Measurements from ENCODE around the gene PALS1.
"Not testable (repeated sequence)": the region's sequence is repeated elsewhere in the genome, so short reads cannot be mapped to it uniquely, and the experiment has no call there.

Gene PALS1

GRCh38 chr14:67268426-67269150, 27.4 kb downstream of the PALS1 start:
- H3K4me3 ChIP-seq (ENCODE audit: low read length) = no peak overlapping the region

GRCh38 chr14:67269298-67270060, 28.2 kb downstream of the PALS1 start:
- no peak for TF ChIP-seq CTCF (IDR thresholded peaks at IDR 0.05; ENCODE audit: insufficient read depth, low read depth, low read length, missing control alignments)
- DNase-seq (ENCODE audit: low read depth) = no peak
- no peak overlapping the region for H3K4me3 ChIP-seq (ENCODE audit: low read length)

More at GRCh38 chr14:67268426-67269150, 27.4 kb downstream of the PALS1 start:
- TF ChIP-seq CTCF (IDR thresholded peaks at IDR 0.05; ENCODE audit: insufficient read depth, low read depth, low read length, missing control alignments) = no peak
- DNase-seq (ENCODE audit: low read depth) = peak; percentile 7

GRCh38 chr14:67270145-67270753, 29.0 kb downstream of the PALS1 start:
- DNase-seq (ENCODE audit: low read depth) = no peak
- no peak for TF ChIP-seq CTCF (IDR thresholded peaks at IDR 0.05; ENCODE audit: insufficient read depth, low read depth, low read length, missing control alignments)
- H3K4me3 ChIP-seq (ENCODE audit: low read length) = no peak overlapping the region

- DNase-seq (ENCODE audit: low read depth) = no peak
- no peak for TF ChIP-seq CTCF (IDR thresholded peaks at IDR 0.05; ENCODE audit: insufficient read depth, low read depth, low read length, missing control alignments)
- no peak overlapping the region for H3K4me3 ChIP-seq (ENCODE audit: low read length)
Measured at GRCh38 chr14:67270933-67271332, 29.7 kb downstream of the PALS1 start.

DNA sequence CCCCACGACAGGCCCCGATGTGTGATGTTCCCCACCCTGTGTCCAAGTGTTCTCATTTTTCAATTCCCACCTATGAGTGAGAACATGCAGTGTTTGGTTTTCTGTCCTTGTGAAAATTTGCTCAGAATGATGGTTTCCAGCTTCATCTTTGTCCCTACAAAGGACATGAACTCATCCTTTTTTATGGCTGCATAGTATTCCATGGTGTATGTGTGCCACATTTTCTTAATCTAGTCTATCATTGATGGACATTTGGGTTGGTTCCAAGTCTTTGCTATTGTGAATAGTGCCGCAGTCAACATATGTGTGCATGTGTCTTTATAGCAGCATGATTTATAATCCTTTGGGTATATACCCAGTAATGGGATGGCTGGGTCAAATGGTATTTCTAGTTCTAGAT, 32.0 kb downstream of the PALS1 start:
- H3K4me3 ChIP-seq (ENCODE audit: low read length); DNase-seq (ENCODE audit: low read depth): not testable (repeated sequence)

DNA sequence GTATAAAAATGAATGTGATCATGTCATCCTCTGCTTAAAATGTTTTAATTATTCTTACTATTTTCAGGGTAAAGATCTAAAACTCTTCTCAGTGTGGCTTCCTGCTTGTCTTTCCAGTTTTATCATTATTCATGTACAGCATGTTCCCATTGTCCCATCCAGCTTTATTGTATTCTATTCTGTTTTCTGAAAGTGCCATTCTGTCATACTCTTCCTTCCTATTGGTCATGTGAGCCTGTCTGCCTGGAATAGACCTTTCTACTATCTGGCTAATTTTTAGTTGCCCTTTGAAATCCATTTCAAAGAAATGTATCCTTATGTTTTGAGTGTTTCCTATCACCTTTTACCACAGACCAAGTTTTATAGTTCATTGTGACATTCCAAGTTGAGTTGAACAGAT, 34.9 kb downstream of the PALS1 start:
- TF ChIP-seq CTCF (IDR thresholded peaks at IDR 0.05; ENCODE audit: insufficient read depth, low read depth, low read length, missing control alignments) = no peak
- no peak for DNase-seq (ENCODE audit: low read depth)
- no peak overlapping the region for H3K4me3 ChIP-seq (ENCODE audit: low read length)

DNA sequence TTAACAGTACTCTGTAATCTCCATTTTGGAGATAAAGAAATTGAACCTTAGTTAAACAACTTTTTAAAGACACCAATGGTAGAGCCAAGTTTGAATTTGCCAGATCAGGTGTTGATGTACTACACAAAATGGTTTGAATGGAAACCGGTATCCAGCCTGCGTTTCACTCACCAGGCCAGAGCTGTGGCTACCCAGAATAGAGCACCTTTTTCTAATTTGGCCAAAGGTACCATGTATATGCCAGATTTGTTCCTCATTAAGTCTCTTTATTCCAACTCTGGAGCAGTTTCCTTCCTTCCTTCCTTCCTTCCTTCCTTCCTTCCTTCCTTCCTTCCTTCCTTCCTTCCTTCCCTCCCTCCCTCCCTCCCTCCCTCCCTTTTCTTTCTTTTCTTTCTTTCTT, 39.3 kb downstream of the PALS1 start:
- no peak for TF ChIP-seq CTCF (IDR thresholded peaks at IDR 0.05; ENCODE audit: insufficient read depth, low read depth, low read length, missing control alignments)
- H3K4me3 ChIP-seq (ENCODE audit: low read length) = no peak overlapping the region
- no peak for DNase-seq (ENCODE audit: low read depth)
